Endothelial cell of umbilical vein (primary cell): ENCODE results near the gene EZR. TPM values are rescaled to one million over a fixed set of nuclear protein-coding genes. Genes with fewer than 3 reads are reported as not detected.

Experiments
- BruUV-seq: library from RNA; stranded (reverse); fragments of 400-500 nt; replicated peaks from 2 replicates; lab custom pipeline; 2021; lab: Mats Ljungman, UMichigan
- CTCF ChIA-PET: fragments of 300-600, 350-600 bp; sonication (Branson Sonifier 250); formaldehyde crosslinking; loops from one replicate; lab custom pipeline; 2021; ENCODE audit warnings: antibody characterized with exemption, inconsistent platforms; lab: Charles Lee
- POLR2A ChIA-PET: fragments of 300-600, 350-600 bp; sonication (Branson Sonifier 250); formaldehyde crosslinking; loops from one replicate; lab custom pipeline; 2021; ENCODE audit warnings: antibody characterized with exemption, inconsistent platforms; lab: Charles Lee
- DNase-seq: peaks from one replicate; pipeline ENCODE4 v3.0.0-alpha.2; 2011; ENCODE audit warnings: low read depth, low spot score
- FAIRE-seq: peaks from 2 replicates; lab custom pipeline; 2011; peaks lifted over from hg19 to GRCh38; lab: Jason Lieb, UNC
- H2AFZ ChIP-seq: 2 replicates; pipeline ENCODE4 v1.6.0; 2012; ENCODE audit warnings: low read depth, low read length, control low read depth, inconsistent platforms
- H3K27ac ChIP-seq: 2 replicates; pipeline ENCODE4 v1.5.1; 2011; ENCODE audit warnings: low read depth, mild to moderate bottlenecking, control low read depth, low read length, moderate library complexity; ENCODE audit not compliant: insufficient read depth
- H3K27me3 ChIP-seq, 2 experiments: 2 replicates each; pipeline versions ENCODE4 v1.6.0 to v1.6.1; 2011; ENCODE audit warnings: low read length in 2 of 2, mixed read lengths in 1 of 2; ENCODE audit not compliant: control insufficient read depth in 2 of 2, insufficient read depth in 2 of 2
- H3K36me3 ChIP-seq, 2 experiments: 2 replicates in 1 of 2; 3 replicates in 1 of 2; pipeline ENCODE4 v1.5.1; 2011; ENCODE audit warnings: low read length in 2 of 2, mild to moderate bottlenecking in 1 of 2, moderate library complexity in 1 of 2; ENCODE audit not compliant: control insufficient read depth in 2 of 2, insufficient read depth in 2 of 2; ENCODE audit errors: extremely low read depth in 1 of 2
- H3K4me1 ChIP-seq: 3 replicates; pipeline ENCODE4 v1.5.1; 2011; ENCODE audit warnings: mild to moderate bottlenecking, low read length; ENCODE audit not compliant: control insufficient read depth, insufficient read depth; ENCODE audit errors: extremely low read depth
- H3K4me2 ChIP-seq: 2 replicates; pipeline ENCODE4 v1.6.1; 2011; ENCODE audit warnings: low read length, control low read depth, mixed read lengths; ENCODE audit not compliant: insufficient read depth
- H3K4me3 ChIP-seq, 3 experiments: fragments of 200-600 bp in 1 of 3; sonication (generic), shearing (Covaris generic) in 1 of 3; replicated peaks in 1 of 3; 2 replicates each; pipeline ENCODE4 v1.5.1; 2011 to 2016; ENCODE audit warnings: control low read depth in 3 of 3, low read length in 3 of 3, mild to moderate bottlenecking in 2 of 3, inconsistent platforms in 1 of 3, low read depth in 1 of 3, moderate library complexity in 1 of 3; ENCODE audit not compliant: insufficient read depth in 1 of 3
- H3K79me2 ChIP-seq: 2 replicates; pipeline ENCODE4 v1.6.0; 2012; ENCODE audit warnings: low read length, inconsistent platforms; ENCODE audit not compliant: control insufficient read depth, insufficient read depth
- H3K9ac ChIP-seq: replicated peaks from 2 replicates; pipeline ENCODE3; 2011; ENCODE audit warnings: low read length, control low read depth; ENCODE audit not compliant: insufficient read depth; ENCODE audit errors: extremely low read depth
- H3K9me1 ChIP-seq: replicated peaks from 3 replicates; pipeline ENCODE4 v1.6.0; 2011; ENCODE audit warnings: mild to moderate bottlenecking, low read length; ENCODE audit not compliant: control insufficient read depth, insufficient read depth; ENCODE audit errors: extremely low read depth
- H3K9me3 ChIP-seq: replicated peaks from 2 replicates; pipeline ENCODE4 v1.5.1; 2012; ENCODE audit warnings: low read length, inconsistent platforms; ENCODE audit not compliant: control insufficient read depth, insufficient read depth
- H4K20me1 ChIP-seq: replicated peaks from 2 replicates; pipeline ENCODE3; 2011; ENCODE audit warnings: mild to moderate bottlenecking, low read length; ENCODE audit not compliant: control insufficient read depth, insufficient read depth; ENCODE audit errors: extremely low read depth
- EZH2 ChIP-seq: IDR thresholded peaks from 2 replicates; pipeline ENCODE4 v1.6.1; 2012; ENCODE audit warnings: borderline replicate concordance, low read depth, mild to moderate bottlenecking, moderate library complexity, low read length, inconsistent platforms; ENCODE audit not compliant: severe bottlenecking
- FOS ChIP-seq: IDR thresholded peaks from 2 replicates; pipeline ENCODE4 v1.6.1; 2011; ENCODE audit warnings: mild to moderate bottlenecking, low read length, moderate library complexity, borderline replicate concordance; ENCODE audit not compliant: insufficient read depth
- GATA2 ChIP-seq: IDR thresholded peaks from 2 replicates; pipeline ENCODE4 v1.7.0; 2011; ENCODE audit warnings: low read depth, mild to moderate bottlenecking, moderate library complexity, mixed read lengths, low read length; ENCODE audit not compliant: insufficient read length, insufficient read depth
- JUN ChIP-seq: IDR thresholded peaks from 2 replicates; pipeline ENCODE4 v1.6.1; 2011; ENCODE audit warnings: borderline replicate concordance, low read depth; ENCODE audit not compliant: insufficient read length, insufficient read depth
- MYC ChIP-seq: IDR thresholded peaks from one replicate; pipeline ENCODE4 v1.6.1; 2011; ENCODE audit warnings: mild to moderate bottlenecking, low read depth, low read length
- POLR2A ChIP-seq: IDR thresholded peaks from 2 replicates; pipeline ENCODE4 v1.6.1; 2012; ENCODE audit warnings: low read depth, mild to moderate bottlenecking, control low read depth, low read length
- POLR2AphosphoS5 ChIP-seq: IDR thresholded peaks from 2 replicates; pipeline ENCODE4 v1.6.1; 2012; ENCODE audit warnings: low read depth, mild to moderate bottlenecking, control low read depth, low read length, moderate library complexity; ENCODE audit not compliant: insufficient read depth
- dilution Hi-C: fragments of 300-500 bp; cut with MboI; formaldehyde crosslinking; loops from one replicate; pipeline ENCODE4 v1.15.0; 2019; ENCODE audit warnings: low sequenced_read_pairs; ENCODE audit not compliant: extremely low pct_ligation_motif_present
- intact Hi-C: fragments of 100-400 bp; cut with micrococcal nuclease; formaldehyde crosslinking; loops from one replicate; pipeline ENCODE4 v1.10.0; 2022
- polyA plus RNA-seq, 4 experiments: library from polyadenylated mRNA; depleted of rRNA in 3 of 4; stranded (reverse) in 3 of 4; unstranded in 1 of 4; fragments of >200 nt; gene quantifications; 2 replicates each; pipeline versions ENCODE4 v1.2.1 to v1.2.3, GENCODE V29; 2011 to 2012; ENCODE audit warnings: missing spikeins in 1 of 4
- total RNA-seq: library from RNA; stranded (reverse); gene quantifications from 2 replicates; pipeline ENCODE4 v1.2.3, GENCODE V29; 2021
- TF ChIP-seq, protein P1 (sequence below): IDR thresholded peaks from 2 replicates; pipeline ENCODE4 v1.6.1; 2011; ENCODE audit not compliant: insufficient read depth, insufficient read length
- TF ChIP-seq, protein P2 (sequence below), 2 donors: IDR thresholded peaks; 1 replicate in 1 of 2; 2 replicates in 1 of 2; pipeline ENCODE4 v1.5.1; 2011; ENCODE audit warnings: low read length in 2 of 2, mild to moderate bottlenecking in 2 of 2, moderate library complexity in 2 of 2, control low read depth in 1 of 2, inconsistent platforms in 1 of 2, low read depth in 1 of 2; ENCODE audit not compliant: insufficient read depth in 1 of 2; ENCODE audit errors: extremely low read depth in 1 of 2

EZR gene
- total and polyA plus RNA-seq, 2 donors (not counting 3 experiments of a cell fraction or from before 2014, with no cell fraction given): 58.5 to 108 TPM

DNA sequence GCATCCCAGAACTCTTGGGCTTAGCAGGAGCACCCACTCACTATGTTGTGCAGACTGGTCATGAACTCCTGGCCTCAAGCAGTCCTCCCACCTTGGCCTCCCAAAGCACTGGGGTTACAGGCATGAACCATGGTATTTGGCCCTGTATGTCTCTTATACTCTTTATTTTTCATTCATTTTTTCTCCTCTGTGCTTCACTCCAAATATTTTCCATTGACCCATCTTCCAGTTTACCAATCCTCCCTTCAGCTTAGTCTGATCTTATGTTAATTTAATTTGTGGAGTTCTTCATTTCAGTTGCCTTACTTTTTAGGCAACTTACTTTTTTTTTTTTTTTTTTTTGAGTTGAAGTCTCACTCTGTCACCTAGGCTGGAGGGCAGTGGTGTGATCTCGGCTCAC lies 79.5 kb downstream of the EZR start:
- Histone ChIP-seq H4K20me1 (no peaks in the 10 kb centered on the region), H3K9me3 (no peaks in the 10 kb centered on the region), H3K4me1 (no peaks in the 10 kb centered on the region), H3K4me2 (no peak overlapping the region), H3K9me1 (no peaks in the 10 kb centered on the region), H2AFZ (no peak overlapping the region), H3K27me3 (no peaks in the 10 kb centered on the region), H3K36me3 (no peaks in the 10 kb centered on the region), H3K27ac (no peak overlapping the region), H3K9ac (no peak overlapping the region), H3K79me2 (no peaks in the 10 kb centered on the region), H3K4me3 (no peak overlapping the region)
- BruUV-seq: no TSS peak
- intact Hi-C loops: no loop called here
- ChIA-PET POLR2A (no interaction called here), CTCF (interaction anchor here (0.6 kb wide), 1 partner anchor 303 kb away, joined by 3 read pairs; no protein-coding TSS in a partner anchor)
- DNase-seq: no peak
- dilution Hi-C loops: no loop called here
- TF ChIP-seq JUN (no peak), MYC (no peak), POLR2A (no peak), GATA2 (no peak)
- TF ChIP-seq, protein P1, sequence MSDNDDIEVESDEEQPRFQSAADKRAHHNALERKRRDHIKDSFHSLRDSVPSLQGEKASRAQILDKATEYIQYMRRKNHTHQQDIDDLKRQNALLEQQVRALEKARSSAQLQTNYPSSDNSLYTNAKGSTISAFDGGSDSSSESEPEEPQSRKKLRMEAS: no peak
- no peak for FAIRE-seq

DNA sequence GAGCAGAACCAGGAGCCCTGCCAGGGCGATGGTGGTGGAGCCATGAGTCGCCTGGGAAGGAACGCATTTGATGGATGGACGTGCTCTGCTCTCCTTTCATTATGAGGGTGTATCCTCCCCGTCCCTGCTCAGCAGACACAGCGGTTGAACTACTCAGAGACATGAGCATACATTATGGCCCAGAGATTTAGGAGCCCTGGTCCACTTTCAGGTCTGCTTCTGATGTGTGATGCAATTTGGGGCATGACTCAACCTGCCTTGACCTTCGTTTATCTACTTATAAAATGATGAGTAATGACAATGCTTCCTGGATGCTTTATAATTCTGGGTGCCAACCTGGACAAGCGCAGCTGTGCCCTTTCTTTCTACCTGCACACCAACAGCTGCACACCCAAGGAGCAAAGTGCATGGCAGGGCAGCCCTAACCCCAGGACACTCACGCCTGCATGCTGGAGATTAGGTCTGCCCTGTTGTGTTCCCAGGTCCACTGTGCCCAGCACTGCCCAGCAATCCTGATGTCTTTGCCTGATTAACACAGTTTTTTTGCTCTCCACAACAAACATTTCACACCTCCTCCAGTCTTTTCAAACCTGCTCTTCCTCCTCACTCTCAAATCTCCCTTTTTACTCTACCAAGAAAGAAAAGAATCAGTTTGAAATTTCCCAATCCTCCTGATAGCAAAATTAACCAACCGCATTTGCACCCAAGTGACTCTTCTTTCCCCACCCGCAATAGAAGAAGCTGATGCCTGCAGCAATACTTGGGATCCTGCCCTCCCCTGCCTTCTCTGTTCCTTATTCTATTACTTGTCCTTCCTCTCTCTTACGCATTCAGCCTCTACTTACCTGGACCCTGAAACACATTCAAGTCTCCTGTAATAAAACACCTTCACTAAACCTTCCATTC lies 81.2 kb downstream of the EZR start:
- H3K9me3 ChIP-seq: no peaks in the 10 kb centered on the region
- no peak overlapping the region for H3K4me3 ChIP-seq
- no peak for FAIRE-seq
- CTCF ChIA-PET: no interaction called here
- intact Hi-C loops: no loop called here
- no peaks in the 10 kb centered on the region for H3K36me3 ChIP-seq
- POLR2A ChIA-PET: no interaction called here
- H3K9ac ChIP-seq: no peak overlapping the region
- no peaks in the 10 kb centered on the region for H4K20me1 ChIP-seq
- no TSS peak for BruUV-seq
- TF ChIP-seq, protein P1: no peak
- no peak for TF ChIP-seq FOS
- TF ChIP-seq, protein P2, sequence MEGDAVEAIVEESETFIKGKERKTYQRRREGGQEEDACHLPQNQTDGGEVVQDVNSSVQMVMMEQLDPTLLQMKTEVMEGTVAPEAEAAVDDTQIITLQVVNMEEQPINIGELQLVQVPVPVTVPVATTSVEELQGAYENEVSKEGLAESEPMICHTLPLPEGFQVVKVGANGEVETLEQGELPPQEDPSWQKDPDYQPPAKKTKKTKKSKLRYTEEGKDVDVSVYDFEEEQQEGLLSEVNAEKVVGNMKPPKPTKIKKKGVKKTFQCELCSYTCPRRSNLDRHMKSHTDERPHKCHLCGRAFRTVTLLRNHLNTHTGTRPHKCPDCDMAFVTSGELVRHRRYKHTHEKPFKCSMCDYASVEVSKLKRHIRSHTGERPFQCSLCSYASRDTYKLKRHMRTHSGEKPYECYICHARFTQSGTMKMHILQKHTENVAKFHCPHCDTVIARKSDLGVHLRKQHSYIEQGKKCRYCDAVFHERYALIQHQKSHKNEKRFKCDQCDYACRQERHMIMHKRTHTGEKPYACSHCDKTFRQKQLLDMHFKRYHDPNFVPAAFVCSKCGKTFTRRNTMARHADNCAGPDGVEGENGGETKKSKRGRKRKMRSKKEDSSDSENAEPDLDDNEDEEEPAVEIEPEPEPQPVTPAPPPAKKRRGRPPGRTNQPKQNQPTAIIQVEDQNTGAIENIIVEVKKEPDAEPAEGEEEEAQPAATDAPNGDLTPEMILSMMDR (IDR thresholded peaks at IDR 0.05; ENCODE audit: extremely low read depth in 1 of 2, insufficient read depth in 1 of 2, low read depth in 1 of 2, low read length in 2 of 2): no peak
- TF ChIP-seq GATA2: no peak
- TF ChIP-seq JUN: no peak
- TF ChIP-seq MYC: no peak
- no peak for TF ChIP-seq POLR2A
- TF ChIP-seq POLR2AphosphoS5: no peak
- TF ChIP-seq EZH2: no peak
- dilution Hi-C loops: no loop called here
- H3K9me1 ChIP-seq: no peaks in the 10 kb centered on the region
- DNase-seq: no peak
- no peak overlapping the region for H3K4me2 ChIP-seq
- no peaks in the 10 kb centered on the region for H3K79me2 ChIP-seq
- no peak overlapping the region for H3K27ac ChIP-seq
- H3K4me1 ChIP-seq: no peaks in the 10 kb centered on the region
- H2AFZ ChIP-seq: no peak overlapping the region
- no peaks in the 10 kb centered on the region for H3K27me3 ChIP-seq
